ENCODE results near the gene WDFY4.

The WDFY4 gene

DNA sequence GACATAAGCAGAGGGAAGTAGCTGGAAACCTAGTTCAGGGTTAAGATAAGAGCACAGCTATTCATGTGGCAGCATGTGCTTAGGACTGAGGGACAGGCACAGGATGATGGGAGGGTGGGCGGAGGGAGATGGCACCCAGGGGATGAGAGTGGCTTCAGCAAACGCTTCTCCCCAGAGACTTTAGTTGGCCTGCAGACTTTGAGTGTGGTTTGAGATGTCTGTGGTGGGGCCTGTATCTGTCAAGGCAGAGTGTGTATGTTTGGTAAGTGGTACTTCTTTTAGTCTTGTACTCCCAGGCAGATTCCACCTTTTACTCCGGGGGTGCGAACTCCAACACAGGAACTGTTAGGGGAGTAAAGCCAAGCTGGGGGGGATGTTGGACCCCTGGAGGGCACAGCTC, 88.9 kb downstream of the WDFY4 start:
- no peak for DNase-seq

DNA sequence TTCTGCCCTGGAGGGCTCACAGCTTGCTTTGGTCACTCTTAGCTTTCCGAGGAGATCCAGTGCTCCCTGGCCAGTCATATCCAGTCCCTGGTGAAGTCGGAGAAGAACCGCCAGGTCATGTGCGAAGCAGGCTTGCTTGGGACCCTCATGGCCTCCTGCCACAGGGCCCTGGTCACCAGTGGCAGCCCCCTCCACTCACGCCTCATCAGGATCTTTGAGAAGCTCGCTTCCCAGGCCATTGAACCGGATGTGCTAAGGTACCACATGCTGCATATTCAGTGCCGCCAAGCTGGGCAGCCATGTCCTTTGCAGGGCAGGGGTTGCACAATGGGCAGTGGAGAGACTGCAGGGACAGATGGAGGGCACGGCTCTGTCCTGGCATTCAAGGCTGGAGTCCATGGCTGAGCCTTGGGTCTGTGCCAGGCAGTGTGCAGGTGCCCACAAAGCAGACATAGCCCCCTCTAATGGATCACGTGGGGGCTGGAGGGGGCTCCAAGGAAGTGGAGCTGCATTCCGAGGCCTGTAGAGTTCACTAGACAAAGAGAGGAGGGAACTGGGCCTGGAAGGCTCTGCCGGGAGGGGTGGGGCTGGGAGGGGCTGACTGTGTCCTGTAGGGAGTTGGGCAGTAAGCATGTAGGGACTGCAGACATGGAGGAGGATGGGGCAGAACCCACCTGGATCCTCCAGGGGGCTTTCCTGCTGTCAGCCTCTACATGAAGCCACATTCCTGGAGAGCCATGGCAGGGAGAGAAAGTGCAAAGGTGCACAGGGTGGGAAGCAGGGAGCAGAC, 89.9 kb downstream of the WDFY4 start:
- DNase-seq, result no peak

DNA sequence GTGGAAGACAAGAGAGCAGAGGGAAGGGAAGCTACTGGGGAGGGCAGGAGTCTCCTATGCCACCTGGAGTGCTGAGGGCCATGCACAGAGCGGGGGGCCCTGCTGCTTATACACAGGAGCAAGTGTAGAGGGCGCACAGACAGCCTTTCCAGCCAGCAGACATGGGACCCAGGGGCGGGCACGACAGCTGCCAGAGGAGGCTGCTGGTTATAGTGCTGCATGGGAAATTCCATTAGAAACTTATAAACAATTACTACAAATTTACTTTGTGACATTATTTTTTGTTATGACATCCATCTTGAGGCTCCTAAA, 90.5 kb downstream of the WDFY4 start:
- DNase-seq, result no peak

DNA sequence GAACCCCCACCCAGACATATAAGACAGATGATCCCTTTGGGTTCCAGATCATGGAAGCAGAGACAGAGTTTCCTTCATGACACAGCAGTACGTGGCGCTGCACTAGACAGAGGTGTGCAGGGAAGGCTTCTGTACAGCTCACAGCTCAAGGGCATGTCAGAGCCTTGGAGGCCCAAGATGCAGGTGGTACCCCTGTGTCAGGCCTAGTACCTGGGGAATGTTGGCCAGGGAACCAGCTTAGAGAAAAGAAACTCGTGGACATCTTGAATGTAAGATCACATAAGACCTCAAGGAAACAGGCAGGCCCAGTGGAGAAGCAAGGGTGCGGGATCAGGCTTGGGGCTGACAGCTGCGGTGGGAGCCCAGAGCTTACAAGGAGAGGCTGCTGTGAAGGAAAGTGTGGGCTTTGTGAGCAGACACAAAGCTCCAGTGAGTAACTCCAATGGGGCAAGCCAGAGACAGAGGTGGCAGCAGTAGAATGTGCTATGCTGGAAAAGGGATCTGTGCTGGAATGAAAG, 91.4 kb downstream of the WDFY4 start:
- no peak for DNase-seq

DNA sequence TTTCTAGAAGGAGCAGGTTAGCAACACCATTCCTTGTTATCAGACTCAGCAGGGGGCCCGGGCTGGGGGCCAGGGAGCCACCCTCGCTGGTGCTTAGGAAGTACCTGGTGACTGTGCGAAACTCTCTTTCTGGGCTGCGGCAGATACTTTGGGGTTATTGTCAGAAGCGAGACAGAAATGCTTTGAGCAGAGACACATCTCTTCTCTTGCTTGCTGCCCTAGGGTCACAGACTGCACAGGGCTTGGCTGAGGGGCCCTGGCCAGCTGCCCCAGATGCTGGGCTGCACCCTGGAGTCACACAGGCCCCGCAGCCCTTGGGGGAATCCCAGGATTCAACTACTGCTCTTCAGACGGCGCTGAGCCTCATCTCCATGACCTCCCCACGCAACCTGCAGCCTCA, 91.9 kb downstream of the WDFY4 start:
- DNase-seq, result no peak

DNA sequence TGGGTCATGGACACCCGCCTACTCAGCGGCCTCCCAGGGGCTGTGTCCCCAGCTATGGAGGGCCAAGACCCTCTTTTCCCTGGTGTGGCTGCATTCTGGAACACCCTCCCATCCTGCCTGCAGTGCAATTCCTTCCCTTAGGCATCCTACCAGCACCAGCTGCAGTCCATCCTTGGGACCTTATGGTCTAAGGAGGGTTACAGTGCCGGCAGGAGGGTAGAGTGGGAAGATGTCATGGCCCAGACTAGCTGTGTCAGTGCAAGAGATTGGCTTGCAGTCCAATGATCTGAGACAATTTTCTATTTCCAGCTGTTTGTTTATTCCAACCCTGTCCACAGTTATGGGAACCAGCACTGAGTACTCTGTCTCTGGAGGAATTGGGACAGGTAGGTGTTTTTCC, 92.4 kb downstream of the WDFY4 start:
- no peak for DNase-seq

DNA sequence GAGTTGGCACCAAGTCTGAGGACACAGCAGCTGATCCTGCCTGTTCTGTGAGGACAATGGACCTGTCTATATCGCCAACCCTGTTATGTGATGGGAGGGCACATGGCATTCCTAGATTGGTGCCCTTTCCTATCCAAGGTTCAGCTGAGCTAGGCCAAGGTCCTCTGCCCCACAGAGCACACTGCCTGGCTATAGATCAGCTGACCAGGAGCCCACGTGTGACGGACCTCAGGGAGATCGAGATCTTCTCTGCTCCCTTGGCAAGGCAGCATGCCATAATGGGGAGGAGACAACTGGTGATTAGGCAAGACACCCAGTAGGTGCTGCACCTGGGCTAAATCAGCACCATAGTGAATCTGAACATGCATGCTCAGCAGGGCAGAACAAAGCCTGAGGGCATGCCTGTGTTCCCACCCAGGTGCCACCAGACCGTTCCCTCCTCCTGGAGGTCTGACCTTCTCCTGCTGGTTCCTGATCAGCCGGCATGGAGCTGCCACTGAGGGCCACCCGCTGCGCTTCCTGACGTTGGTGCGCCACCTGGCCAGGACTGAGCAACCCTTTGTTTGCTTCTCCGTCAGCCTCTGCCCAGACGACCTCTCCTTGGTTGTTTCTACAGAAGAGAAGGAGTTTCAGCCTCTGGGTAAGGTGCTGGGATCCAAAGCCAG, 93.7 kb downstream of the WDFY4 start:
- DNase-seq, result no peak

DNA sequence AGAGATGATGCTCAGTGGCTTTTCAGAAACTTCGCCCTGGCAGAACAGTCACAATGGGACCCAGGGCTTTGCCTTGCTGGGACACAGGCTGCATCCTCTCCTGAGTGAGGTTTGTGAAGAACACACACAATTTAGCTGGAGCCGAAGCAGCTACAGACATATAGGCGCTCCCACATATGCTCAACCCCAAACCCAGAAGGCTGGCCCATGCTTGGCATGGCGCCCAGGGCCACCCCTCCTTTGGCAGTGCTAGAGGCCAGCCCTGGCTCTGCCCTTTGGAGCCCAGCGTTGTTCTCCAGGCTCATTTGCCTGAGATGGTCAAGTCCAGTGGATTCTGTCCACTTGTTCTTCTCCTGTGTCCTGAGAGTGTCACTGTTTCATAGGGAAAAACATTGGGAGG, 94.4 kb downstream of the WDFY4 start:
- no peak for DNase-seq

DNA sequence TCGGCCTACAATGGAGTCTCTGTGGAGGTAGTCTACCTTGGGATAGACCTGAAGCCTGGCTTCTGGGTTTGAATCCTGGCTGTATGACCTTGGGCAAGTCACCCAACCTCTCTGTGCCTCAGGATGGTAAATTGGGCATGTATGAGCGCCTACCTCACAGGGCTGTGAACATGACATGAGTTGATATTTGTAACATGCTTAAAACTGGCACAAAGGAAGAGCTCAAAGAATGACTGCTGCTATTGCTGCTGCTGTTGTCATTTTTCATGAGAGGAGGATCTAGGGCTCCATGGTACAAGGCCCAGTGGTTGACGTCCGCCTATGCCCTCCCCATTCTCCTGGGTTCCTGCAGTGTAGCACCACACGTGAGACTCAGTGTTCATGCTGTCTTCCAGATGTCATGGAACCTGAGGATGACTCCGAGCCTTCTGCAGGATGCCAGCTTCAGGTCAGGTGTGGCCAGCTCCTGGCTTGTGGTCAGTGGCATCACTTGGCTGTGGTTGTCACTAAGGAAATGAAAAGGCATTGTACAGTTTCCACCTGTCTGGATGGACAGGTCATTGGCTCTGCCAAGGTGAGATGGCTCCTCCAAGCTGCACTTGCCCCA, 95.0 kb downstream of the WDFY4 start:
- DNase-seq, result no peak

DNA sequence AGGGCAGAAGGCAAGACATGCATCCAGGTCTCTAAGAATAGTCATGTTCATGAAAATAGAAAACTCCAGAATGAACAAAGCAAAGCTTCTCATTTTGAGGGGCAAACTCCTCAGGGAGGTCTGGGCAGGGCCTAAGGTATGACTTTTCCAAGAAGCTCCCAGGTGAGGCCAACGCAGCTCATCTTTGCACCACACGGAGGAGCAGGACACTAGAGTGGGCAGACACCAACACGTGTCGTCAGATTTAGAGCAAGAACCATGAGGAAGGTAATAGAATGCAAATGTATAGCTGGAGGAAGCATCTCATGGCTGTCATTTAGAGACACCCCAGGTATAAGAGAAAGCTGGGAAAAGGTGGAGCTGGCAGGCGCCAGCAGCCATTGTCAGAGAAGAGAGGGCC, 95.7 kb downstream of the WDFY4 start:
- no peak for DNase-seq

DNA sequence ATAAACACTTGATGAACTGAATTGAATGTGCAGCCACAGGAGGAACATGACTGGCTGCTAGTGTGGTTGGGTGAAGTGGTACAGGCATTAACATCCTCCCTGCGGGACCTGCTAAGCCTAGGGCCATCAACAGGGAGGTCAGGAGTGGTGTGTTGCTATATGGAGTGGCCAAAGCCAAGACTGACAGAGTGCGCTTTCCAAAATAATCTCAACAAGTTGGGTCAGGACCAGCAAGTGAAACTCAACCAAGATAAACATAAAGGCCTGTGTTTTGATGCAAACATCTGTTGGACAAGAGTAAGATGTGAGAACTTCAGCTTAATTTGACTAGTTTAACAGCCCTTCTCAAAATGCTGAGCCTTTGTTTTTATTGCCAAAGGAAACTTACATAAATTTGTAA, 97.7 kb downstream of the WDFY4 start:
- DNase-seq, result no peak

DNA sequence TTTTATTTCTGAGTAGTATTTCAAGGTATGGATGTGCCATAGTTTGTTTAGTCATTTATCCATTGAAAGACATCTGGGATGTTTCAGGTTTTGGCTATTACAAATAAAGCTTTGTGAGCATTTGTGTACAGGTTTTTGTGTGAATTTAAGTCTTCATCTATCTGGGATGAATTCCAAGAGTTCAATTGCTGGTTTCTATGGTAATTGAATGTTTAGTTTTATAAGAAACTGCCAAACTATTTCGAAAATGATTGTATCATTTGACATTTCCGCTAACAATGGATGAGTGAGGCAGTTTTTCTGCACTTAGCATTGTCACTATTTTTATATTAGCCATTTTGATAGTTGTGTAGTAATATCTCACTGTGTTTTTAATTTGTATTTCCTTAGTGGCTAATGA, 99.4 kb downstream of the WDFY4 start:
- DNase-seq, result no peak

DNA sequence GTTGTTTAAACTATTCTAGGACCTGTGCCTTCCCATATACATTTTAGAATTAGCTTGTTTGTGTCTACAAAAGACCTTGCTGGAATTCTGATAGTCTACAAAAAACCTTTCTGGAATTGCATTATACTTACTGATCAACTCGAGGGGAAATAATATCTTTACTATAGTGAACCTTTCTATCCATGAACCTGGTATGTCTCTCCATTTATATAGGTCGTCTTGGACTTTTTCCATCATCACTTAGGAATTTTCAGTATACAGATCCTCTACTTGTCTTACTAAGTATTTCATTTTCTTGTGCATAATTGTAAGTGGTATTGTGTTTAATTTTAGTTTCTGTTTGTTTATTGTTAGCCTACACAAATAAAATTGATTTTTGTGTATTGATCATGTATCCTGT, 101.1 kb downstream of the WDFY4 start:
- DNase-seq, result no peak

DNA sequence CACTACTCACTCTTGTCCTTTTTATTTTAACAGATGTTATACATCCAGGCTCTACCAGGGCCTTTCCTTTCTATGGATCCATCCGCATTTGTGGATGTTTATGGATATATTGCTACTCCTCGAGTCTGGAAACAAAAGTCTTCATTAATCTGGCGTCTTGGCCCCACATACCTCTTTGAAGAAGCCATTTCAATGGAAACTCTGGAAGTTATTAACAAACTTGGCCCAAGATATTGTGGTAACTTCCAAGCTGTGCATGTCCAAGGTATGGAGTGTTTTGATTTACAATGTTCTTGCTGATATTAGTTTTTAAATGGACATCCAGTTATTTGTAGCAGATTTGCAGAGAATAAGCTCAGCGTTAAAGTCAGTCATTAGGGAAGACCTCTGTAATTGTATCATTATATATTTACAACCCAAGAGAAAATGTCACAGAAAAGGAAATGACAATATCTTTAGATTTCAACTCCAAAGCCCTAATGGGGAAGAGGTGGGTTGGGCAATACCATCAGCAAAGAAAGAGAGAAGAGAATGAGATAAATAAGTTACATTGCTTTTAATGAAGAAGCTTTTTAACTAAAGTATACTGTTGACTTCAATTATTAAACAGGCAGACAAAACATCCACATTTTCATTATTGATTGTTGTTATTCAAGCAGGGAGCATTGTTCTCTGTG, 102.1 kb downstream of the WDFY4 start:
- DNase-seq, result no peak

DNA sequence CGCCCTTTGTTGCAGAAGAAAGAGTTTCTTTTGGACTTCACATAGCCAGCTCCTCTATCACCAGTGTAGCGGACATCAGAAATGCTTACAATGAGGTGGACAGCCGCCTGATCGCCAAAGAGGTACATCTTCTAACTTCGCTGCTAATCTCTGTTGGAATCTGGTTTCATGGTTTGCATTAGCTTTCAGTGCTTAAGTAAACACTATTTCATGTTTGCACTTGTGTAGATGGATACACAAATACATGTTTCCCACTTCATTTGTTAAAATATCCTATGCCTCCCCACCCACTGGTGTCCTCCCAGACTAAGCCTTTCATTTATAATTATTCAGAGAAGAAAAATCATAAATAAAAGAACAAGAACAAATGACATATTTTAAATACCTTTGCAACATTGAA, 103.9 kb downstream of the WDFY4 start:
- DNase-seq, result no peak

DNA sequence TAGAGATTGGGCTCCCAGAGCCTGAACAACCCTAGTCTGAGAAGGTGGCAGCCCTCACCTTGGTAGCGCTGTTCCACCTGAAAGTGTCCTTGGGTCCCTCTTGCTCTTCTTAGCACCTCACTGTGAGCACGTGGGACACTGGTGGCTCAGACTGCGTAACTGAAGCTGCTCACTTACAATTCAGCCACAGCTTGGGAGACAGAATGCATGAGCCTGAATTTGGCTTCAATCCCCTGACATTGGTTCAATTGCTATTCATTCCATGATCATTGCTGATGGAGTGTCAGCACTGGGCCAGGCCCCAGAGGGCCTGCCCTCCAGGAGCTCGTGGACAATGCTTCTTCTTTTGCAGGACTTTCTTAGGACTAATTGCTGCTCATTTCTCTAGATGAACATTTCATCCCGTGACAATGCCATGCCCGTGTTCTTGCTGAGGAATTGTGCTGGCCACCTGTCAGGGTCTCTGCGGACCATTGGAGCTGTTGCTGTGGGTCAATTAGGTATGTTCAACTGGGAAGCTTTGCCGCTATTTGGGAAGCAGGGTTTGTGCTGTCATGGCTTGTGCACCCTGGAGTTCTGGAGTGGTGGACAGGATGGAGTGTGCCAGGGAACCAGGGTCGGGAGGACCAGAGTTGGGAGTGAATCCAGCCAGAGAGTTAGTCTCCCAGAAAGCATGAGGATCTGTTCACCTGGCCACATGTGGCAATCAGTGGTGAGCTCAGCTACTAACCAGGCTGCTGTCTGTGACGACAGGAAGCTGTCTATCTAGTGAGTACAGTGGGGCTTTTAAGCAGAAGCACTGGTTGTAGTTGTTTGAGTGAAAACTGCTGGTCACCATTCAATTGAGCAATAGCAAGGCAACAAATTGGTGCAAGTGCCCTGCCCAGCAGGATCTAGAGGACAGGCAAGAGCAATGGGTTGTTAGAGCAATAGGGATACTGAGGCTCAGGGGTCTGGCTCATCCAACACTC, 105.1 kb downstream of the WDFY4 start:
- no peak for DNase-seq

DNA sequence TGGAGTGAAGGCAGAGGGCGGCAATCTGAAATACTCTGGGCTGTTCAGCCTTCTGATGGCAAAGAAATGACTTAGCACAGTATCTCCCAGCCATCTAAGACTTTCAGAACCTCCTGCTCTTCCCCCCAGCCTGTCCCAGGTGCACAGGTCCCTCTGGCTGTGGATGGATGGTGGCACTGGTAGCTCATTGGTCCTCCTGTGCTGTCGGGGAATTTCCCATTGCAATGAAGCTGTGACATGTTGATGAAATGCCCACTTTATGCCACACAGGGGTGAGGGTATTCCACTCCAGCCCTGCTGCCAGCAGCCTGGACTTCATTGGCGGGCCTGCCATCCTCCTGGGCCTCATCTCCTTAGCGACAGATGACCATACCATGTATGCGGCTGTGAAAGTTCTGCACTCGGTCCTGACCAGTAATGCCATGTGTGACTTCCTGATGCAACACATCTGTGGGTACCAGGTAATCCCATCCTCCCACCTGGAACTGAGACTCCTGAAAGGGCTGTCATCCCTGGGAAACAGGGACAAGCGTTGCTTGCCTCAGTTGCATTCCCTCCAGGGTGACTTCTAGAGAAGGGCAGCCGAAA, 105.9 kb downstream of the WDFY4 start:
- DNase-seq, result no peak

DNA sequence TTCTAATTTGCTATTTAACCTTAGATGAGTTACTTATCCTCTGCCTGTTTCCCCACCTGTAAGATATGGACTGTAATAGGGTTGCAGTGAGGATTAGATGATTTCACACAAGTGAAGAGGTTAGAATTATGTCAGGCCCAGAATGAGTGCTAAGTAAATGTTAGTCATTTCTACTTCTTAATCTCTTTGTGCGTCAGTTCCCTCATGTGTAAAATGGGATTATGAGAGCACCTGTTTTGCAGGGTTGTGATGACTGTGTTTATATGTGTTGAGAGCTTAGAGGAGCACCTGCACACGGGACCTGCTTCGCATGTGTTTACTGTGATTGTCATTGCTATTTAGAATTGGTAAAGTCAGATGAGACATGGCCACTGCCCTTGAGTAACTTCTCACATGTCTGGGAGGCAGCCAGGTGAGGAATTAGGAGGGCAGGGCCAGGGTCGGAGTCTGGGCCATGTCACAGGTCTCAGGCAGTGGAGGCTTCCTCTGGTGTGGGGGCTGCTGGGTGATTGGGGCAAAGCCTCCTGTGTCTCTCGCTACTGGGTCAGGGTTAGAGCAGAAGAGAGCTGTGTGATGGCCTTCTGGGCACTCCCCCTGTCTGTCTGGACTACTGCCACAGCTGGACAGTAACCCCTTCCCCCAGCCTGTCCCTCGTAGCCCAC, 106.7 kb downstream of the WDFY4 start:
- no peak for DNase-seq

DNA sequence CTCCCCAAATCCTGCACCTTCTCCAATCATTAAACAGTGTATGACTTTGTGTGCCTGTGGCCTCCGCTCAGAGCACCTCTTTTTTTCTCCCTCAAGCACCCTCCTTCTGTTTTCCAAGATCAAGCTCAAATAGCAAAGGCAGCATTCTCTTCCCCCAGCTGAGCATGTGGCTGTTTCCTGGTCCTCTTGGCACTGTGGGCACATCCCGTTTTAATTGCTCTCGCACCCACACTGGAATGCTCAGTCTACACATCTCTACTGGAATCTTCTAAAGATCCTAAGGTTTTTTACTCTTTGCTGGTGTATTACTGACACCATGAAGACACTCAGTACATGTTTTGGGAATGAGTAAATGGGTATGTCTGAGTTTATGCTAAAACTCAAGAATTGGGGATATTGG, 107.4 kb downstream of the WDFY4 start:
- no peak for DNase-seq

DNA sequence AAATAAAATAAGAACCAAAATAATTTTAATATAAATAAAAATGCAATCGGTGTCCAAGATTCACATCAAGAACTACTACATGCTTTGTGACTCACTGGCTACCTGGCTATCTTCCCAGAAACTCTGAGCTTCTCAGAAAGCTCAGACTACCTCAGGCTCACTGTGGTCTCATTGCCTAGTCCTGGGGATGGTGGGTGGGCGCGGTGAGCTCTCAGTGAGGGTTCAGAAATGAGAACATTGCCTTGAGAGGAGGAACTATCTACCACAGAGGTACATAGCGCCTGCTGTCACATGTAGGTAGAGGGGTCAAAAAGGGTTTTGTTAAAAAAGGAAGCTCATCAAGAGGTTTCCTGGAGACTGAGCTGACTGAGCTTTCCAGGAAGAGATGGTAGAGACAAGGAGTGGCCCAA, 108.0 kb downstream of the WDFY4 start:
- peak in 1 of 2 donors; percentile 8 for DNase-seq

DNA sequence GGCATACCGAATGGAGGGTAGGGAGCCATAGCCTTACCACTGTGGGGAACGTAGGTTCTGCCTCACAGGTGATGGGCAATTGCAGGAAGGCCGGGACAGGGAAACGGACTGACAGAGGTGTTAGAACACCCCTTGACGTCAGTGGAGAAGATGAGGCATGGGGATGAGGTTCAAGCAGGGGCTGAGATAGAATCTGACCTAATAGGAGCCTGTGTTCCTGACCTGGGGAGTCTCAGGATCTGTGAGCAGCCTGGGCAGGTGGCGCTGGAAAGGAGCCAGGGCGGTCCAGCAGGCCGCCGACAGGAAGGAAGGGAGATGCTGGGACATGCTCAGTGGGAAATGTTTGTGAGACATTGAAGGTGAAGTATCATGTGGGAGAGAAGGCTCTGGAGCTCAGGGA, 109.4 kb downstream of the WDFY4 start:
- DNase-seq, result no peak
